HAP-1 (cell line): Measurements from ENCODE around the gene PHACTR3.

ENCODE experiments used
- DNase-seq, 2 experiments: peaks; one replicate each; pipeline ENCODE4 v3.0.0-alpha.2; 2016 to 2020; ENCODE audit warnings: low spot score in 2 of 2
- H3K27me3 ChIP-seq: fragments of 250-450 bp; sonication (Bioruptor Pico); 2 replicates; pipeline ENCODE4 v1.5.1; 2020; ENCODE audit warnings: low read depth, mild to moderate bottlenecking, moderate library complexity
- H3K36me3 ChIP-seq: fragments of 250-450 bp; sonication (Bioruptor Pico); replicated peaks from 2 replicates; pipeline ENCODE4 v1.5.1; 2020; ENCODE audit warnings: mild to moderate bottlenecking
- H3K4me1 ChIP-seq: fragments of 250-450 bp; sonication (Bioruptor Pico); 2 replicates; pipeline ENCODE4 v1.5.1; 2020; ENCODE audit warnings: mild to moderate bottlenecking
- H3K4me3 ChIP-seq: fragments of 250-450 bp; sonication (Bioruptor Pico); 2 replicates; pipeline ENCODE4 v1.5.1; 2020; ENCODE audit warnings: mild to moderate bottlenecking, moderate library complexity
- H3K9me3 ChIP-seq: fragments of 250-450 bp; sonication (Bioruptor Pico); 2 replicates; pipeline ENCODE4 v1.5.1; 2020; ENCODE audit warnings: mild to moderate bottlenecking, moderate library complexity
- in situ Hi-C: fragments of 300-500 bp; cut with MboI; formaldehyde crosslinking; loops from 3 replicates; pipeline ENCODE4 v1.14.3; 2020; ENCODE audit warnings: low sequenced_read_pairs, inconsistent platforms, mixed read lengths

The PHACTR3 gene

GRCh38 chr20:59625214-59625922 is 21.0 kb downstream of the PHACTR3 start:
- no peaks in the 10 kb centered on the region for H3K27me3 ChIP-seq
- H3K4me3 ChIP-seq, result no peak overlapping the region
- in situ Hi-C loops, result no loop called here
- DNase-seq, result no peak
- H3K36me3 ChIP-seq, result no peaks in the 10 kb centered on the region
- H3K4me1 ChIP-seq, result no peaks in the 10 kb centered on the region
- no peaks in the 10 kb centered on the region for H3K9me3 ChIP-seq

DNA sequence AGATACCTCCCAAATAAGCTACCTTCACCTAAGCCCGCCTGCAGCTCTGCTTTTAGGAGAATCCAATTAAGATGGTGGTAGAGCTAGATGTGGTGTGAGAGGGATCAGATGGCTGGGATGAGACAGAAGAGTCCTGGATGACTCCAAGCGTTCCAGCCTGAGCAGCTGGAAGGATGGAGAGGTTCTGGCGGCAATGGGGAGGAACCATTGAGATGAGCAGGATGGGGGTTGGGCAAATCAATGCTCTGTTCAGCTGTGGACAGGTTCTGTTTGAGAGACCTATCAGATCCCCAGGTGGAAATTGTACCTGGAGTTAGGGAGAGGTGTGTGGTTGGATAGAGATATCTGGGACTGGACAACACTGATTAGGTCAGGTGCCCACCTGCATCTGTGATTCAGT is 23.0 kb downstream of the PHACTR3 start:
- Histone ChIP-seq H3K36me3 (no peaks in the 10 kb centered on the region), H3K9me3 (no peaks in the 10 kb centered on the region), H3K4me1 (no peaks in the 10 kb centered on the region), H3K4me3 (no peak overlapping the region), H3K27me3 (no peaks in the 10 kb centered on the region)
- no peak for DNase-seq
- in situ Hi-C loops, result no loop called here

GRCh38 chr20:59628171-59628570 is 23.8 kb downstream of the PHACTR3 start:
- DNase-seq, result no peak
- Histone ChIP-seq H3K4me1 (no peaks in the 10 kb centered on the region), H3K4me3 (no peak overlapping the region), H3K27me3 (no peaks in the 10 kb centered on the region), H3K9me3 (no peaks in the 10 kb centered on the region), H3K36me3 (no peaks in the 10 kb centered on the region)
- in situ Hi-C loops, result no loop called here

- H3K4me3 ChIP-seq, result no peak overlapping the region
- H3K9me3 ChIP-seq, result no peaks in the 10 kb centered on the region
- no peak for DNase-seq
- no peaks in the 10 kb centered on the region for H3K36me3 ChIP-seq
- no peaks in the 10 kb centered on the region for H3K27me3 ChIP-seq
- in situ Hi-C loops, result no loop called here
- no peaks in the 10 kb centered on the region for H3K4me1 ChIP-seq
Measured at GRCh38 chr20:59629141-59630045, 25.1 kb downstream of the PHACTR3 start.

- Histone ChIP-seq H3K27me3 (no peaks in the 10 kb centered on the region), H3K36me3 (no peaks in the 10 kb centered on the region), H3K9me3 (no peaks in the 10 kb centered on the region), H3K4me3 (no peak overlapping the region), H3K4me1 (no peaks in the 10 kb centered on the region)
- no peak for DNase-seq
- in situ Hi-C loops, result no loop called here
Measured at GRCh38 chr20:59630526-59630925, 26.2 kb downstream of the PHACTR3 start.

DNA sequence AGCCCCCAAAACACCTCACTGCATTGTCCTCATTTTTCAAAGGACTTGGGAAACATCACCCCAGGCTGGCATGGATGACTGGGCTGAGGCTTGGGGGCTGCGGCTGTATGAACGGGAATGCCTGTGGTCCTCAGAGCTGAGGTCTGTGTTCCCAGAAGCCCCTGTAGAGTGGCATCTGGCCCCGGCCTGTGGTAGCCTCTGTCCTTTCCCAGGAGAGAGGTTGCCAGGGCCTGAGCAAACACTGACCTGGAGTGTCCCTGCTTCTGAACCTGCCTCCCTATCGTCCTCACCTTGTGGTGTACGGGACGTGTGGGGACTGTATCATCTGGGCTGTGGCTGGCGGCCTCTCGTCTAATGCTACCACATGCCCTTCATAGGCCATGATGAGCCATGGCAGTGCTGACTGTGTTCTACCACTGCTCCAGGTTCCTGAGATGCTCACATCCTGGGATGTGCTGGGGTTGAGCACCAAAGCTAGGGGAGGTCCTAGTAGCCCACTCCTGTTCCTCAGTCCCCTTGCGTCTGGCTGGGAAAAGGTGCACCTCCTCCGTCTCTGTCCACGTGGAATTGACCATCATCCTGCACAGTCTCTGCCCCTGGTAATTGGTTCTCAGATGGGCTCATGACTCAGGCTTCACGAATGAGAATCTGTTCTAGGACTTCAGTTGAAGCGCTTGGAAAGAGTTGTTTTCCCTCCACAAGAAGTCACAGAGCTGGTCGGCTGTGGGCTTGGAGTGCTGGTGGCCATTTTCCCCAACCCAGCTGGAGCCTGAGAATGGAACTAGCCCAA is 27.6 kb downstream of the PHACTR3 start:
- Histone ChIP-seq H3K27me3 (no peaks in the 10 kb centered on the region), H3K36me3 (no peaks in the 10 kb centered on the region)
- in situ Hi-C loops, result no loop called here

DNA sequence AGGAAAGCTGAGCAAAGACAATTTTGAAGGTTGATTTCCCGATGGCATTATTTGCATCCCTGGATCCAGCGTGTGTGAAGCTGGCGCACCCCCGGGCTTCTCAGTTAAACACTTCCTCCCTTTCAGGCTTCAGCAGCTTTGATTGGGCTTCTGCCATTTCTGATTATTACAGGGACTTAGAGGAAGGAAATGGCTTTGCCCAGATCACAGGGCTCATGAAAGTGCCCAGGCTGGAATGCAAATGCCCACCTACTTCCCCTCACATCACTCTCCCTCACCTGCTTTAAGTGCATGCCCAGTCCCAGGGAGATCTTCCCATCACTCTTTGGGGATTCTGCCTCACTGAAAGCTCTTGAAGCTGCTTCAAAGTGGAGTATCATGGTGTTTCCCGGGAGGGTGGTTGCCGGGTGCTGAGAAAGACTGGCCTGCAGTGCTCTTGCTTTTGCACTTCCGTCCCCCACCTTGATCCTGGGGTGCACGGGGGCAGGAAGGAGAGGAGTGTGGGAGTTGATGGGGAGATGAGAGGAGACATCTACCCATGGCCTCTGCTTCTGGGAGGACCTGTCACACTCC is 28.3 kb downstream of the PHACTR3 start:
- DNase-seq, result no peak
- Histone ChIP-seq H3K4me1 (no peaks in the 10 kb centered on the region), H3K4me3 (no peak overlapping the region), H3K27me3 (no peaks in the 10 kb centered on the region), H3K9me3 (no peaks in the 10 kb centered on the region), H3K36me3 (no peaks in the 10 kb centered on the region)
- in situ Hi-C loops, result no loop called here

More for the DNA sequence above, 27.6 kb downstream of the PHACTR3 start:
- no peak overlapping the region for H3K4me3 ChIP-seq
- H3K9me3 ChIP-seq, result no peaks in the 10 kb centered on the region
- no peak for DNase-seq
- no peaks in the 10 kb centered on the region for H3K4me1 ChIP-seq

DNA sequence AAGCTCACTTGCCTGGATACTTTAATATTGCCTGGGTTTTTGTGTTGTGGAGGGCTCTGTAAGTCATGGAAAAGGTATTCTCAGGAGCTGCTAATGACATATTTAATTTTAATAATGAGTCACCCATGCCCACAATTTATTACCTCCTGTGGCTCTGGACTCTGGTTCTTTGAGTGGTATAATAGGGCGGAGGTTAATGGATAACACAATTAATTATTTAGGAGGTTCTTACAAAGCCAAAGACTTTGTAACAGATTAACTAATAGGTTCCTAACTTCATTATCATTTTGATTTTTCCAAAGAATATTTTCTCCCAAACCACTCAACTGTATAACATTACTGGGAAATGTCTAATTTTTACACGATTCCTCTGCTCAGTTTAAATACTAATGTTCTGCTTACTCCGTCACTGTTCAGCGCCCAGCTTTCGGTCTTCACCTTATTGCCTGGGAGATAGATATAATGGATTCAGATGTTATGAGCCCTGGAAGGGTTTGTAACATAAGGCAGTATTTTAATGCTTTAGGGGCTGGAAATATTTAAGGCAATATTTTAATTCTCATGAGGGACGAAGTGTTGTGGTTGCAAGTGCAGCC is 29.4 kb downstream of the PHACTR3 start:
- DNase-seq, result no peak
- Histone ChIP-seq H3K27me3 (no peaks in the 10 kb centered on the region), H3K4me1 (no peaks in the 10 kb centered on the region), H3K9me3 (no peaks in the 10 kb centered on the region), H3K36me3 (no peaks in the 10 kb centered on the region), H3K4me3 (no peak overlapping the region)
- in situ Hi-C loops, result no loop called here

- no peak for DNase-seq
- in situ Hi-C loops, result no loop called here
- H3K4me1 ChIP-seq, result no peaks in the 10 kb centered on the region
Measured at GRCh38 chr20:59634435-59635005, 30.2 kb downstream of the PHACTR3 start.

GRCh38 chr20:59636766-59637370 is 32.5 kb downstream of the PHACTR3 start:
- H3K4me3 ChIP-seq, result no peak overlapping the region
- H3K27me3 ChIP-seq, result no peaks in the 10 kb centered on the region
- in situ Hi-C loops, result no loop called here
- DNase-seq, result no peak
- no peaks in the 10 kb centered on the region for H3K4me1 ChIP-seq
- H3K36me3 ChIP-seq, result no peaks in the 10 kb centered on the region
- H3K9me3 ChIP-seq, result no peaks in the 10 kb centered on the region

More at GRCh38 chr20:59634435-59635005, 30.2 kb downstream of the PHACTR3 start:
- Histone ChIP-seq H3K27me3 (no peaks in the 10 kb centered on the region), H3K36me3 (no peaks in the 10 kb centered on the region), H3K4me3 (no peak overlapping the region), H3K9me3 (no peaks in the 10 kb centered on the region)

DNA sequence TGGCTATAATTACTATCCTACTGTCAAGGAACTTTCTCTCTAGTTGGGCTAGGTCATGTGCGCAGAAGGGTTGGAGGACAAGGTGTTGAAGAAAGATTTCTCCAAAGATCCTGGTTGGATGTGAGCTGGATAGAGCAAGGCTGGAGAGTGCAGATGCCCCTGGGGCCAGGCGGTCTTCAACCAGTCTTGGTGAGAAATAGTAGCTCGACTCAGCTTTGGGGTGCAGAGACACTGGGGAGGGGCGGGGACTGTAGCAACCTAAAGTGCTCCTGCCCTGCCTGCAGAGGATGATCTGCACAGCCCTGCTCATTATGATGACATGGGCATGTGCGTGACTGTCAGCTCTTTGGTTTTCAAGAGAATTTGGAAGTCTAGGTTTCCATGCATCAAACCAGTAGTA is 35.9 kb downstream of the PHACTR3 start:
- Histone ChIP-seq H3K36me3 (no peaks in the 10 kb centered on the region), H3K9me3 (no peaks in the 10 kb centered on the region), H3K4me1 (no peaks in the 10 kb centered on the region), H3K4me3 (no peak overlapping the region), H3K27me3 (no peaks in the 10 kb centered on the region)
- in situ Hi-C loops, result no loop called here
- DNase-seq, result no peak

DNA sequence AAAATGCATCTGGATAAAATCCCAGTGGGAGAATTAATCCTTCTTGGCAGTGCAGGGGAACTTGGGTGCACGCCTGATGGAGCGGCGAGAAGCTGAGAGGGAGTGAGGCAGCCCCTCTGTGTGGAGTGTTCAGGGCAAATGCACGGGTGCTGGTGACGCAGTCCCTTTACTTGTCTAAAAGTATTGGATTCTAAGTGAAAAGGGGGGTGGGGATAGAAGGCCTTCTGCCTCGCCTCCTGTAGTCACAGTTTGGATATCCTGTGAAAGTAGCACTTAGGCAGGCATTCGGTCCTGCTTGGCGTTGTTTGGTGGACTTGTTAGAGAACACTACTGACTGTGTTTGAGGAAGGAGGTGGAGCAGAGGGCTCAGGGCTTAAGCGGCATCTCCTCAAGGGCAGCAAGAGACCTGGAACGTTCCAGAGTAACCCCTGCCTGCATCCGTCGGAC is 39.3 kb downstream of the PHACTR3 start:
- H3K9me3 ChIP-seq, result no peaks in the 10 kb centered on the region
- in situ Hi-C loops, result no loop called here
- H3K4me1 ChIP-seq, result no peaks in the 10 kb centered on the region
- no peak for DNase-seq
- no peak overlapping the region for H3K4me3 ChIP-seq
- no peaks in the 10 kb centered on the region for H3K27me3 ChIP-seq
- no peaks in the 10 kb centered on the region for H3K36me3 ChIP-seq
